ENCODE data around the gene CHMP4B. TPM values are rescaled to one million over a fixed set of nuclear protein-coding genes. Genes with fewer than 3 reads are reported as not detected.

The CHMP4B gene
- total RNA-seq, 6 donors from 2014 or later, result 71.2 to 139 (median 104) TPM

DNA sequence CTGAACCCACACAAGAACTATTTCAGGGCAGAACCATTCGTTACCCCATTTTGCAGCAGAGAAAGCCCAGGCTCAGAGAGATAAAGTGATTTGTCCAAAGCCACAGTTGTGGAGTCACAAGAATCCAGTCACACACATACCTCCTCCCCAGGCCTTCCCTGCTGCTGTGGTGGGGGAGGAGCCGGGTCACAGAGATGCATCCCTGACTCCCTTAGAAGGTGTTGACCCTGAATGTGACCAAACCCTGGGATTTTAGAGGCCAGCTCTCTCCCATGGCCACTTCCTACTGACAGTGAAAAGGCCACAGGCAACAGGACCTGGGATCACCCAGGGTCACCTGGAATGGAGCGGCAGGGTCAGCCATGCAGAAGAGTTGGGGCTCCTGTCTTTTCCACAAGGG is 48.6 kb downstream of the CHMP4B start:
- Histone ChIP-seq H3K9me3 (no peaks in the 10 kb centered on the region), H3K4me1 (peaks cover 14 to 20% (median 18%) of the 10 kb centered on the region in 4 donors), H3K27ac (peak overlapping the region in 2 of 4 donors; percentile 32 to 34), H3K4me3 (no peak overlapping the region), H3K36me3 (peaks cover 3 to 31% (median 24%) of the 10 kb centered on the region in 4 donors), H3K27me3 (no peaks in the 10 kb centered on the region)
- DNase-seq, result no peak
- TF ChIP-seq EP300 (IDR thresholded peaks at IDR 0.05), result no peak
- no peak for TF ChIP-seq POLR2A (IDR thresholded peaks at IDR 0.05)
- TF ChIP-seq, protein P1, sequence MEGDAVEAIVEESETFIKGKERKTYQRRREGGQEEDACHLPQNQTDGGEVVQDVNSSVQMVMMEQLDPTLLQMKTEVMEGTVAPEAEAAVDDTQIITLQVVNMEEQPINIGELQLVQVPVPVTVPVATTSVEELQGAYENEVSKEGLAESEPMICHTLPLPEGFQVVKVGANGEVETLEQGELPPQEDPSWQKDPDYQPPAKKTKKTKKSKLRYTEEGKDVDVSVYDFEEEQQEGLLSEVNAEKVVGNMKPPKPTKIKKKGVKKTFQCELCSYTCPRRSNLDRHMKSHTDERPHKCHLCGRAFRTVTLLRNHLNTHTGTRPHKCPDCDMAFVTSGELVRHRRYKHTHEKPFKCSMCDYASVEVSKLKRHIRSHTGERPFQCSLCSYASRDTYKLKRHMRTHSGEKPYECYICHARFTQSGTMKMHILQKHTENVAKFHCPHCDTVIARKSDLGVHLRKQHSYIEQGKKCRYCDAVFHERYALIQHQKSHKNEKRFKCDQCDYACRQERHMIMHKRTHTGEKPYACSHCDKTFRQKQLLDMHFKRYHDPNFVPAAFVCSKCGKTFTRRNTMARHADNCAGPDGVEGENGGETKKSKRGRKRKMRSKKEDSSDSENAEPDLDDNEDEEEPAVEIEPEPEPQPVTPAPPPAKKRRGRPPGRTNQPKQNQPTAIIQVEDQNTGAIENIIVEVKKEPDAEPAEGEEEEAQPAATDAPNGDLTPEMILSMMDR (IDR thresholded peaks at IDR 0.05), result no peak
- no peak for TF ChIP-seq POLR2AphosphoS5 (IDR thresholded peaks at IDR 0.05)
- WGBS, 2 donors, result 77 to 88% methylated on average over 3 of the region's 3 CpGs
- no peak for ATAC-seq (ENCODE audit: low FRiP score in 2 of 2)

GRCh38 chr20:33861458-33861857 is 50.3 kb downstream of the CHMP4B start:
- H3K27me3 ChIP-seq, result no peaks in the 10 kb centered on the region
- H3K4me1 ChIP-seq, result peaks cover 14 to 20% (median 18%) of the 10 kb centered on the region in 4 donors
- DNase-seq, result no peak
- H3K27ac ChIP-seq, result no peak overlapping the region
- no peak overlapping the region for H3K4me3 ChIP-seq
- H3K36me3 ChIP-seq, result peaks cover 0 to 15% (median 8%) of the 10 kb centered on the region in 4 donors
- 90 to 94% methylated on average over 6 to 9 of the region's 9 CpGs for WGBS, 2 donors
- no peak for ATAC-seq (ENCODE audit: low FRiP score in 2 of 2)
- TF ChIP-seq POLR2AphosphoS5 (IDR thresholded peaks at IDR 0.05) (no peak), EP300 (IDR thresholded peaks at IDR 0.05) (no peak), POLR2A (IDR thresholded peaks at IDR 0.05) (no peak)
- TF ChIP-seq, protein P1 (IDR thresholded peaks at IDR 0.05), result no peak
- H3K9me3 ChIP-seq, result no peaks in the 10 kb centered on the region

DNA sequence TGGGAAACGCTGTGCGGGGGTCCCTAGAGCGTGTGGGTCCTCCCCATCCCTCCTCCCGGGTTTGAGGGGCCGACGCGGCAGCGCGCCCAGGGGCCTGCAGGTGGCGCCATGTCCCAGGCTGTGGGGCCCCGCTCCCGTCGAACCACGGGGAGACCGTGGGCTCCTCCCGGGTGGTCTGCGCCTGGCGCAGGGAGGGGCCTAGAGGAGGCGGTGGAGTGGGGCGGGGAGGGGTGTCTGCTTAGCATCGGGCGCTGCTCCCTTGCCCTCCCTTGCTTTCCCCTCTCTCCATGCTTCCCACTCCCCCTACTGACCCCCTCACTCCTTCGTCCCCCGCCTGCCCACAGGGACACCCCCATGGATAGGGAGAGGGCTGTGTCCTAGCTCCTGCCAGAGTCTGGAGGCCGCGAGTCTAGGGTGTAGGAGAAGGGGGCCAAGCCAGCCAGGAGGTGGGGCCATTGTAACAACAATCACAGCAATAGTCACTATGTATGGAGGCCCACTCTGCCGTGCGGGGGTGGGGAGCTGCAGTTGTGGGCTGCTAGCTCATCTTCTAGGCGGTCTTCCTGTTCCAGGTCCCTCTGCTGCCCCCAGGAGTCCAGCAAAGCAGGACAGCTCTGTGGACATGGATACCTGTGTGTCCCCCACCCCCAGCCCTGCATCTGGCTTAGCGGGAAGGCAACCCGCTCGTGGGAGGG is 51.7 kb downstream of the CHMP4B start:
- peak; percentile 69 to 76 for ATAC-seq (ENCODE audit: low FRiP score in 2 of 2)
- 23 to 45% methylated on average over 9 to 32 of the region's 32 CpGs for WGBS, 2 donors
- DNase-seq, result peak; percentile 52 to 92
- no peaks in the 10 kb centered on the region for H3K27me3 ChIP-seq
- peaks cover 14 to 20% (median 18%) of the 10 kb centered on the region in 4 donors for H3K4me1 ChIP-seq
- H3K27ac ChIP-seq, result peak overlapping the region in 1 of 4 donors; percentile 16
- no peak for TF ChIP-seq EP300 (IDR thresholded peaks at IDR 0.05)
- TF ChIP-seq, protein P1 (IDR thresholded peaks at IDR 0.05), result peak; percentile 54 to 79 (median 66)
- H3K9me3 ChIP-seq, result no peaks in the 10 kb centered on the region
- H3K4me3 ChIP-seq, result peak overlapping the region in 1 of 4 donors; percentile 15
- H3K36me3 ChIP-seq, result peaks cover 0 to 2% (median 0%) of the 10 kb centered on the region in 4 donors

GRCh38 chr20:33863440-33864323 is 52.5 kb downstream of the CHMP4B start:
- Histone ChIP-seq H3K36me3 (no peaks in the 10 kb centered on the region), H3K27me3 (no peaks in the 10 kb centered on the region), H3K4me3 (no peak overlapping the region), H3K4me1 (peaks cover 14 to 18% (median 16%) of the 10 kb centered on the region in 4 donors), H3K27ac (no peak overlapping the region), H3K9me3 (no peaks in the 10 kb centered on the region)
- TF ChIP-seq EP300 (IDR thresholded peaks at IDR 0.05) (no peak), POLR2A (IDR thresholded peaks at IDR 0.05) (no peak), POLR2AphosphoS5 (IDR thresholded peaks at IDR 0.05) (no peak)
- TF ChIP-seq, protein P1 (IDR thresholded peaks at IDR 0.05), result no peak
- DNase-seq (no peak), ATAC-seq (ENCODE audit: low FRiP score in 2 of 2) (no peak)
- 89 to 91% methylated on average over 6 to 7 of the region's 7 CpGs for WGBS, 2 donors

Measured in upper lobe of left lung (tissue), 6 donors.